Heart left ventricle (tissue), 16 donors: Measurements from ENCODE around the gene MED4. TPM values are rescaled to one million over a fixed set of nuclear protein-coding genes. Genes with fewer than 3 reads are reported as not detected.

Source experiments
- ATAC-seq, 4 donors: fragments of 200-7000 bp; cut with Tn5 transposase; one replicate each; pipeline ENCODE4 v1.9.1; 2020 to 2022; ENCODE audit warnings: moderate library complexity in 4 of 4, mild to moderate bottlenecking in 3 of 4, moderate number of reproducible peaks in 1 of 4
- DNase-seq, 5 donors: peaks; one replicate each; pipeline ENCODE4 v3.0.0-alpha.2; 2020
- H3K27ac ChIP-seq, 12 donors: fragments of 200-600 bp; sonication (generic) in 4 of 12; one replicate each; pipeline versions ENCODE4 v1.5.0 to v1.8.0; 2016 to 2022; ENCODE audit warnings: mild to moderate bottlenecking in 2 of 12
- H3K27me3 ChIP-seq, 9 donors: fragments of 200-600 bp; sonication (generic) in 2 of 9; one replicate each; pipeline versions ENCODE4 v1.5.1 to v1.8.0; 2016 to 2022; ENCODE audit warnings: mild to moderate bottlenecking in 3 of 9
- H3K36me3 ChIP-seq, 9 donors: fragments of 200-600 bp; sonication (generic) in 2 of 9; one replicate each; pipeline versions ENCODE4 v1.5.0 to v1.8.0; 2018 to 2022; ENCODE audit warnings: mild to moderate bottlenecking in 2 of 9
- H3K4me1 ChIP-seq, 12 donors: fragments of 200-600 bp; sonication (generic) in 4 of 12; one replicate each; pipeline versions ENCODE4 v1.5.0 to v1.8.0; 2016 to 2022; ENCODE audit warnings: mild to moderate bottlenecking in 3 of 12
- H3K4me3 ChIP-seq, 12 donors: fragments of 200-600 bp; sonication (generic) in 4 of 12; one replicate each; pipeline versions ENCODE4 v1.5.0 to v1.8.0; 2017 to 2022; ENCODE audit warnings: mild to moderate bottlenecking in 9 of 12, moderate library complexity in 4 of 12
- H3K9me3 ChIP-seq, 12 donors: fragments of 200-600 bp; sonication (generic) in 4 of 12; one replicate each; pipeline versions ENCODE4 v1.5.0 to v1.8.0; 2016 to 2022; ENCODE audit warnings: mild to moderate bottlenecking in 1 of 12
- POLR2A ChIP-seq, 2 donors: fragments of 450-650 bp; IDR thresholded peaks; one replicate each; pipeline ENCODE4 v1.6.1; 2017; ENCODE audit warnings: antibody characterized with exemption in 2 of 2, mild to moderate bottlenecking in 2 of 2, moderate library complexity in 2 of 2
- WGBS, 4 donors: extraction: QIAGEN DNeasy Blood & Tissue Kit in 2 of 4; methylation state at CpG; one replicate each; pipeline versions ENCODE4 v1.1.5 to v1.1.7; 2013 to 2018; 5-methylcytosine and 5-hydroxymethylcytosine counted together
- intact Hi-C, 10 donors: fragments of 100-400 bp; cut with DNase I; formaldehyde crosslinking; loops; one replicate each; pipeline versions ENCODE4 v1.11.1 to v1.14.2; 2022
- polyA plus RNA-seq, 2 donors: library from polyadenylated mRNA; stranded (reverse); fragments of 200-250 nt; gene quantifications; one replicate each; pipeline ENCODE4 v1.2.3, GENCODE V29; 2013
- total RNA-seq, 9 donors: library from RNA; depleted of rRNA in 2 of 9; stranded (reverse); fragments of >200 nt in 2 of 9; fragmentation: NEBNext Ultra II Directional in 3 of 9; extraction: Animal tissue kit (Norgen Biotek cat#: 25700) in 3 of 9; gene quantifications; one replicate each; pipeline versions ENCODE4 v1.1.0 to v1.2.4, GENCODE V29; 2016 to 2023
- TF ChIP-seq, protein P1 (sequence below), 12 donors: fragments of 200-600 bp; sonication (generic) in 4 of 12; IDR thresholded peaks; one replicate each; pipeline versions ENCODE4 v1.5.0 to v1.8.0; 2018 to 2022; ENCODE audit warnings: antibody characterized with exemption in 12 of 12, mild to moderate bottlenecking in 5 of 12
- donor health status: ischemic (EF 13 %, LVEDD 7.1; RV severe dilation, severe dysfunction).
- donor health status: healthy with polysubstance abuse.
- donor health status: DM: no; HTN: yes; CAD: no.
- donor health status: DM: no; HTN: no; CAD: no.
- donor health status: ischemic (EF 25% LVEDD 6.9; RV normal size, moderate dysfunction).
- donor health status: ischemic (EF 25% LVEDD 5.7; RV mildly dilated, moderate dysfunction).
- donor health status: healthy.
- donor health status: DM: yes; HTN: yes; CAD: no.
- donor health status: ischemic (EF 35%, LVEDD 5.7; RV mildly dilated, moderate dysfunction).
- donor health status: nonischemic (EF 11% LVEDD 7.7; RV severe dilation, severe dysfunction).
- donor health status: DM: yes; HTN: yes; CAD: no.
- donor health status: PGD.
- donor health status: ischemic (EF 29% LVEDD 5.4; RV normal size, mild dysfunction).
- donor health status: nonischemic (EF 23%, LVEDD 6.1; RV moderate dilation, normal function).

Gene MED4
- total and polyA plus RNA-seq, 11 donors, result 24.9 to 50.6 (median 48.9) TPM

DNA sequence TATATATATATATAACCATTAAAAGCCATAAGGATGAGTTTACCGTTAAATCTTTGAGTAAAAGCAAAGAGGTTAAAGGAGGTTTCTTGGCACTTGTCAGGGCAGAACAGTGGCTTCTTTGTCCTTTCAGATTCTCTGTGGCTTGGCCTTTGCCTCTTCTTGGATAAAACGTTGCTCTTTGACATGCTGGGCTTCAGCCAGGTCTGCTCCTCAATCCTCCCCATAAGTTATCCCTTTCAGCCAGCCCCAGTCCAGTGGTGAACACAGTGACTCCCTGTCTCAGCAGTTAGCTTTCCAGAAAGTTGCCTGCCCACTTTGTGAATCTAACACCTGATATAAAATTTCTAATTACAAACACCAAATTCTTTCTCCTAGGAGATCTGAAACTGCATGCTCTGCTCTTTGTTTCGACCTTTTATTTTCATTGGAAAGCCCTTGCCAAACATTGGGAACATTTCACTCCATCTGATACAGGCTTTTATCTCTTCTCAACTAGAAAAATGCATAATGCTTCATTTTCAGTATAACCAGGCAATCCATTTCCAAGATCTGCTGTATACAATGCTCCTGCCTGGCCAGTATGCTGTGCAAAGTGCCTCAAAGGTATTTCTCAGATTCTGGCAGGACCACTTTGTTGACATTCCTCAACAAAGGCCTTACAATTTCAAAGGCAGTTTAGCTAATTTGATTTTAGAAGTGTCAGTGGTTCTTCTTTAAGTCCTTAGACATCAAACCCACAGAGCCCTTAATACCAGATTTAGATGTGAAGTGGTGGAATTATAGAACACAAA is 16.2 kb upstream of the MED4 start:
- H3K27me3 ChIP-seq, result no peaks in the 10 kb centered on the region
- ATAC-seq (peak in 3 of 4 donors; percentile 79 to 86 (median 83)), DNase-seq (peak in 4 of 5 donors; percentile 65 to 78 (median 68))
- WGBS, 4 donors, result 33 to 41% (median 37%) methylated on average over 3 of the region's 3 CpGs
- intact Hi-C loops, result loop anchor here in 2 of 10 donors (2.0 kb wide), 1 partner anchor 14 kb away; no protein-coding TSS in a partner anchor
- peak overlapping the region in 1 of 12 donors; percentile 17 for H3K4me3 ChIP-seq
- H3K9me3 ChIP-seq, result no peaks in the 10 kb centered on the region
- no peak for TF ChIP-seq POLR2A (IDR thresholded peaks at IDR 0.05)
- TF ChIP-seq, protein P1, sequence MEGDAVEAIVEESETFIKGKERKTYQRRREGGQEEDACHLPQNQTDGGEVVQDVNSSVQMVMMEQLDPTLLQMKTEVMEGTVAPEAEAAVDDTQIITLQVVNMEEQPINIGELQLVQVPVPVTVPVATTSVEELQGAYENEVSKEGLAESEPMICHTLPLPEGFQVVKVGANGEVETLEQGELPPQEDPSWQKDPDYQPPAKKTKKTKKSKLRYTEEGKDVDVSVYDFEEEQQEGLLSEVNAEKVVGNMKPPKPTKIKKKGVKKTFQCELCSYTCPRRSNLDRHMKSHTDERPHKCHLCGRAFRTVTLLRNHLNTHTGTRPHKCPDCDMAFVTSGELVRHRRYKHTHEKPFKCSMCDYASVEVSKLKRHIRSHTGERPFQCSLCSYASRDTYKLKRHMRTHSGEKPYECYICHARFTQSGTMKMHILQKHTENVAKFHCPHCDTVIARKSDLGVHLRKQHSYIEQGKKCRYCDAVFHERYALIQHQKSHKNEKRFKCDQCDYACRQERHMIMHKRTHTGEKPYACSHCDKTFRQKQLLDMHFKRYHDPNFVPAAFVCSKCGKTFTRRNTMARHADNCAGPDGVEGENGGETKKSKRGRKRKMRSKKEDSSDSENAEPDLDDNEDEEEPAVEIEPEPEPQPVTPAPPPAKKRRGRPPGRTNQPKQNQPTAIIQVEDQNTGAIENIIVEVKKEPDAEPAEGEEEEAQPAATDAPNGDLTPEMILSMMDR (IDR thresholded peaks at IDR 0.05), result no peak
- peak overlapping the region; percentile 62 to 93 (median 78) for H3K27ac ChIP-seq
- no peaks in the 10 kb centered on the region for H3K36me3 ChIP-seq
- H3K4me1 ChIP-seq, result peaks cover 0 to 55% (median 27%) of the 10 kb centered on the region in 12 donors

DNA sequence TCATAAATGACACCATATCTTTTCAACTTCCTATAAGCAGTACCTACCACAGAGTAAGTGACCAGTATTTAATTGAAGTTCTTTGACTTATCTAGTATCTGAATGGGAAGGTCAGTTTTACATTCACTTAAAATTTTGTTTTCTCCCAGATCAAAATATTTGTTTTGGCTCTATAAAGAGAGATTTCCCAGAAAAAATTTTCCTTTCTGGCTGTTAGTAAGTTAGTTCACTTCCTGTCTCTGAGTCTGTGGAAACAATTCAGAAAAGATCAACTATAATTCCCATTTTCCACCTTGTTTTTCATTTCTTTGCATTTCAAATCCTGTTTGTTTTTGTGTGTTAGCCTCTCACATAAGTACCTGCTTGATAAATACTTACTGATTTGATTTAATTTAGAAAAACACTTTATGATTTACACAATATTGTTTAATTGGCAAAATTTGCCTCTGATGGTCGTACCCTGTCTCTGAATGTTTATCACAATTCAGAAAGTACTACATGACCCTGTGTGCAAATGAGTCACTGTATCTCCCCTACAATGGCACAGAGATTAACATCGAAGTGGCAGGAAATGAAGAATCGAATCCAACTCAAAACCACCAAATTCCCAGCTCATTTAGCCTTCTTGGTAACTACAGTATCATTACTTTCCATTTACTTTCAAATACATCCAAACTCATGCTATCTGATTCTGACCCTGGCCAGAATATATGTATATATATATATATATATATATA is 15.4 kb upstream of the MED4 start:
- peak; percentile 60 to 74 (median 63) for ATAC-seq
- Histone ChIP-seq H3K27me3 (no peaks in the 10 kb centered on the region), H3K27ac (peak overlapping the region; percentile 62 to 93 (median 78)), H3K4me1 (peaks cover 0 to 55% (median 27%) of the 10 kb centered on the region in 12 donors), H3K9me3 (no peaks in the 10 kb centered on the region), H3K4me3 (peak overlapping the region in 3 of 12 donors; percentile 16 to 19 (median 17)), H3K36me3 (no peaks in the 10 kb centered on the region)
- TF ChIP-seq, protein P1 (IDR thresholded peaks at IDR 0.05), result no peak
- TF ChIP-seq POLR2A (IDR thresholded peaks at IDR 0.05), result no peak
- no peak for DNase-seq
- intact Hi-C loops, result loop anchor here in 2 of 10 donors (2.0 kb wide), 1 partner anchor 15 kb away; no protein-coding TSS in a partner anchor
- WGBS, 4 donors, result 30 to 47% (median 40%) methylated on average over 3 of the region's 3 CpGs

- H3K4me3 ChIP-seq, result no peak overlapping the region
- WGBS, 4 donors, result 69 to 82% (median 77%) methylated on average over 4 of the region's 4 CpGs
- no peaks in the 10 kb centered on the region for H3K27me3 ChIP-seq
- ATAC-seq (no peak), DNase-seq (no peak)
- no peak for TF ChIP-seq POLR2A (IDR thresholded peaks at IDR 0.05)
- TF ChIP-seq, protein P1 (IDR thresholded peaks at IDR 0.05), result no peak
- peaks cover 0 to 42% (median 26%) of the 10 kb centered on the region in 12 donors for H3K4me1 ChIP-seq
- intact Hi-C loops, result no loop called here
- H3K9me3 ChIP-seq, result no peaks in the 10 kb centered on the region
- no peaks in the 10 kb centered on the region for H3K36me3 ChIP-seq
- H3K27ac ChIP-seq, result peak overlapping the region in 5 of 12 donors; percentile 76 to 83 (median 81)
These were observed 13.2 kb upstream of the MED4 start for GRCh38 chr13:48108106-48108505.

GRCh38 chr13:48097793-48098192 is 2.9 kb upstream of the MED4 start:
- Histone ChIP-seq H3K27ac (no peak overlapping the region), H3K9me3 (no peaks in the 10 kb centered on the region), H3K4me3 (no peak overlapping the region), H3K4me1 (peaks cover 0 to 20% (median 14%) of the 10 kb centered on the region in 12 donors), H3K36me3 (no peaks in the 10 kb centered on the region), H3K27me3 (no peaks in the 10 kb centered on the region)
- no peak for DNase-seq
- intact Hi-C loops, result loop anchor here in 7 of 10 donors (5.0 to 10.0 kb wide), 6 partner anchors 60 to 487 kb away; partner anchors contain the start of genes ITM2B (in 7 of the 7), NUDT15 (in 1 of the 7) and RB1 (in 1 of the 7)
- 85 to 89% (median 87%) methylated on average over 4 of the region's 4 CpGs for WGBS, 4 donors
- ATAC-seq, result no peak
- TF ChIP-seq POLR2A (IDR thresholded peaks at IDR 0.05), result no peak
- TF ChIP-seq, protein P1 (IDR thresholded peaks at IDR 0.05), result no peak
